T-helper 2 cell treated with Interferon-gamma antibody and Interleukin-4, amounts not matched to agents 100 ng/mL and 5 ng/mL, for 36 hours (primary cell): ENCODE measurements around the gene MICOS13. TPM values are rescaled to one million over a fixed set of nuclear protein-coding genes. Genes with fewer than 3 reads are reported as not detected.

Experiments
- intact Hi-C: fragments of 100-400 bp; cut with micrococcal nuclease; formaldehyde crosslinking; loops from one replicate; pipeline ENCODE4 v1.15.1; 2023
- total RNA-seq: library from RNA; stranded (reverse); gene quantifications from 2 replicates; pipeline ENCODE4 v1.2.3, GENCODE V29; 2022

MICOS13 gene
- total RNA-seq, 1 donor from 2014 or later: 45.4 TPM

- intact Hi-C loops: no loop called here
Measured at GRCh38 chr19:5669212-5669611, 11.1 kb downstream of the MICOS13 start.

- intact Hi-C loops: no loop called here
Measured at GRCh38 chr19:5667751-5668271, 12.5 kb downstream of the MICOS13 start.

GRCh38 chr19:5666921-5667610, 13.2 kb downstream of the MICOS13 start:
- intact Hi-C loops: no loop called here

- intact Hi-C loops: no loop called here
Measured at GRCh38 chr19:5665781-5666513, 14.4 kb downstream of the MICOS13 start.

GRCh38 chr19:5664515-5664914, 15.8 kb downstream of the MICOS13 start:
- intact Hi-C loops: no loop called here

GRCh38 chr19:5663904-5664303, 16.4 kb downstream of the MICOS13 start:
- intact Hi-C loops: no loop called here

GRCh38 chr19:5661483-5661882, 18.8 kb downstream of the MICOS13 start:
- intact Hi-C loops: no loop called here

GRCh38 chr19:5655412-5655811, 24.9 kb downstream of the MICOS13 start:
- intact Hi-C loops: no loop called here

- intact Hi-C loops: no loop called here
Measured at GRCh38 chr19:5654931-5655330, 25.4 kb downstream of the MICOS13 start.

GRCh38 chr19:5652261-5652660, 28.1 kb downstream of the MICOS13 start:
- intact Hi-C loops: no loop called here

GRCh38 chr19:5651361-5651760, 29.0 kb downstream of the MICOS13 start:
- intact Hi-C loops: no loop called here

- intact Hi-C loops: no loop called here
Measured at GRCh38 chr19:5648464-5648863, 31.9 kb downstream of the MICOS13 start.

GRCh38 chr19:5646703-5647102, 33.6 kb downstream of the MICOS13 start:
- intact Hi-C loops: no loop called here

- intact Hi-C loops: no loop called here
Measured at GRCh38 chr19:5645409-5645808, 34.9 kb downstream of the MICOS13 start.

GRCh38 chr19:5644037-5644436, 36.3 kb downstream of the MICOS13 start:
- intact Hi-C loops: no loop called here

GRCh38 chr19:5643060-5643459, 37.3 kb downstream of the MICOS13 start:
- intact Hi-C loops: no loop called here

- intact Hi-C loops: no loop called here
Measured at GRCh38 chr19:5642204-5642603, 38.1 kb downstream of the MICOS13 start.

- intact Hi-C loops: no loop called here
Measured at GRCh38 chr19:5641171-5641570, 39.1 kb downstream of the MICOS13 start.

GRCh38 chr19:5637971-5638370, 42.3 kb downstream of the MICOS13 start:
- intact Hi-C loops: no loop called here

- intact Hi-C loops: no loop called here
Measured at GRCh38 chr19:5635427-5635826, 44.9 kb downstream of the MICOS13 start.

GRCh38 chr19:5632657-5633056, 47.7 kb downstream of the MICOS13 start:
- intact Hi-C loops: no loop called here

- intact Hi-C loops: no loop called here
Measured at GRCh38 chr19:5632241-5632612, 48.1 kb downstream of the MICOS13 start.
